Fibroblast of mammary gland (primary cell): ENCODE results near the gene INPP5A.

Experiments used
- DNase-seq: peaks from one replicate; pipeline ENCODE4 v3.0.0-alpha.2; 2010; ENCODE audit warnings: low read depth
- H3K4me3 ChIP-seq: 2 replicates; pipeline ENCODE4 v1.5.1; 2011; ENCODE audit warnings: low read depth, mild to moderate bottlenecking, low read length, moderate library complexity; ENCODE audit not compliant: control insufficient read depth
- TF ChIP-seq, protein P1 (sequence below): conservative IDR thresholded peaks from 2 replicates; pipeline ENCODE4 v1.5.1; 2011; ENCODE audit warnings: low read depth, low read length, inconsistent platforms; ENCODE audit not compliant: control insufficient read depth, insufficient read depth

The INPP5A gene

DNA sequence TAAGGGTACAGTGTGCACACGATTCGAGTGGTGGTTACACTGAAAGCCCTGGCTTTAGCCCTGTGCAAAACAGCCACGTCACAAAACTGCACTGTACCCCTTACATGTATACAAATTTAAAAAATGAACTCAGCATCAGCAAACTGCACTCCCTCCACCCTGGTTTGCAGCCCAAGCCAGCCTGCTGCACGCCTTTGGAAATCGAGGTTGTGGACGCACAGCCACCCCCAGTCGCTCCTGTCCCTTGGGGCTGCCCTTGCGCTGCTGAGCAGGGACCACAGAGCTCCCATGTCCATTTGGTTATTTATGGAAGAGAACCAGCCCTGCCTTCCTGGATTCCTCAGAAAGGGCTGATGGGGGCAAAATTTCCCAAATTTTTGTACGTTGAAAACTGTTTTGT lies 98.8 kb downstream of the INPP5A start:
- DNase-seq = no peak
- TF ChIP-seq, protein P1, sequence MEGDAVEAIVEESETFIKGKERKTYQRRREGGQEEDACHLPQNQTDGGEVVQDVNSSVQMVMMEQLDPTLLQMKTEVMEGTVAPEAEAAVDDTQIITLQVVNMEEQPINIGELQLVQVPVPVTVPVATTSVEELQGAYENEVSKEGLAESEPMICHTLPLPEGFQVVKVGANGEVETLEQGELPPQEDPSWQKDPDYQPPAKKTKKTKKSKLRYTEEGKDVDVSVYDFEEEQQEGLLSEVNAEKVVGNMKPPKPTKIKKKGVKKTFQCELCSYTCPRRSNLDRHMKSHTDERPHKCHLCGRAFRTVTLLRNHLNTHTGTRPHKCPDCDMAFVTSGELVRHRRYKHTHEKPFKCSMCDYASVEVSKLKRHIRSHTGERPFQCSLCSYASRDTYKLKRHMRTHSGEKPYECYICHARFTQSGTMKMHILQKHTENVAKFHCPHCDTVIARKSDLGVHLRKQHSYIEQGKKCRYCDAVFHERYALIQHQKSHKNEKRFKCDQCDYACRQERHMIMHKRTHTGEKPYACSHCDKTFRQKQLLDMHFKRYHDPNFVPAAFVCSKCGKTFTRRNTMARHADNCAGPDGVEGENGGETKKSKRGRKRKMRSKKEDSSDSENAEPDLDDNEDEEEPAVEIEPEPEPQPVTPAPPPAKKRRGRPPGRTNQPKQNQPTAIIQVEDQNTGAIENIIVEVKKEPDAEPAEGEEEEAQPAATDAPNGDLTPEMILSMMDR = no peak
- no peak overlapping the region for H3K4me3 ChIP-seq

- TF ChIP-seq, protein P1 = peak; percentile 78
- peak; percentile 73 for DNase-seq
- no peak overlapping the region for H3K4me3 ChIP-seq
These were observed 100.0 kb downstream of the INPP5A start for GRCh38 chr10:132637477-132638129.

DNA sequence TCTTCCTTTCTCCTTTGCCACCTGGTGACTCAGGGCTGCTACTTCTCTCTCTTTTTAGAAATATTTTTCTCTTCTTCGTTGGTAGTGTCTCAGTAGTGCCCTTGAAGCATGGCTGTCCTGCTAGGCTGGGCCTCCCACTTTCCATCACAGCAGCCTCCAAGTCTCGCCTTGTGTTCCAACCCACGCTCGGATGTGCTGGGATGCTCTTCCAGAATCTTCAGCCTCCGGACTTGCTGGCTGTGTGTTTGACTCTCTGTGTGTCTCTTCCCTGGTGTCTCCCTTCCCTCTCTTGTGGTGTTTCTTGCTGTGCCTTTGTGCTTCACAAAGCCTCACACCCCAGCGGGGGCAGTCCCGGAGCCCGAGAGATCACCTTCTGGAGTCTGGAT lies 100.5 kb downstream of the INPP5A start:
- no peak overlapping the region for H3K4me3 ChIP-seq
- no peak for DNase-seq
- TF ChIP-seq, protein P1 = no peak

GRCh38 chr10:132639470-132639869 lies 101.9 kb downstream of the INPP5A start:
- DNase-seq = no peak
- TF ChIP-seq, protein P1 = no peak
- H3K4me3 ChIP-seq = no peak overlapping the region

- H3K4me3 ChIP-seq = no peak overlapping the region
- no peak for DNase-seq
- TF ChIP-seq, protein P1 = no peak
These were observed 102.9 kb downstream of the INPP5A start for GRCh38 chr10:132640326-132641125.

GRCh38 chr10:132641401-132641800 lies 103.8 kb downstream of the INPP5A start:
- TF ChIP-seq, protein P1 = no peak
- H3K4me3 ChIP-seq = no peak overlapping the region
- DNase-seq = no peak
